ENCODE data around the gene TMEM150B. TPM values are rescaled to one million over a fixed set of nuclear protein-coding genes. Genes with fewer than 3 reads are reported as not detected.

TMEM150B gene
- polyA plus RNA-seq, 3 donors: 10.1 to 65.6 (median 11.2) TPM

DNA sequence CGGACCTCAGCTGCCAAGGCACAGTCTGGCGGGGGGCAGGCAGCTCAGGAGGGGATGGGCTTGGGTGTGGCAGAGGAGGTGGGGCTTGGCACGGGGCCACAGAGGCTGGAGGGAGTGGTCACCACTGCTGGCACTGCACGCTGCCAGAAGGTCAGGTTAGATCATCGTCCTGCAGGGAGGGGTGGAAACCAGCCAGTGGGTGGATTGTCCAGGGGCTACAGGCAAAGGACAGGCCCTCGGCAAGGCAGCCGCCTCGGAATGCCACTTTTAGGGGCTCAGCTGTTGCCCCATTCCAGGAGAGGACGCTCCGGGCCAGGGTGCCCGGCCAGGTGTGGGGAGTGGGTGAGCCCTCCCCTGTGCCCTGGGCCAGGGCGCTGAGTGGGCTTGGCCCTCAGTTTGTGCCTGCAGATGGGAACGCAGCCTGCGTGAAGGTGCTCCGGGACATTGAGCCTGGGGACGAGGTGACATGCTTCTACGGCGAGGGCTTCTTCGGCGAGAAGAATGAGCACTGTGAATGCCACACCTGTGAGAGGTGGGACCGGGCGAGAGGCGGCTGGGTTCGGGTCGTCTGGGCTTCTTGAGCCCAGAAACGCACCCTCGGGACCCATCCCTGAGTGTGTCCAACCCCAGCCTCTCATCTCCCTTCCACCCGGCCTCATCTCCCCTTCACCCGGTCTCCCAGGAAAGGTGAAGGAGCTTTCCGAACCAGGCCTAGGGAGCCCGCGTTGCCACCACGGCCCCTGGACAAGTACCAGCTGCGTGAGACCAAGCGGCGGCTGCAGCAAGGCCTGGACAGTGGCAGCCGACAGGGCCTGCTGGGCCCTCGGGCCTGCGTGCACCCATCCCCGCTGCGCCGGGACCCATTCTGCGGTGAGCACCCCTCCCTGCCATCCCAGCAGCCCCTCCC, 20.9 kb upstream of the TMEM150B start:
- H3K27ac ChIP-seq (ENCODE audit: low read depth in 1 of 2, low read length in 2 of 2): no peak overlapping the region
- H3K9ac ChIP-seq (ENCODE audit: insufficient read depth, low read length, poor library complexity, severe bottlenecking): no peak overlapping the region
- peaks cover 17 to 29% of the 10 kb centered on the region in 2 donors for H3K36me3 Mint-ChIP-seq
- H3K9me3 ChIP-seq (replicated peaks in 1 of 2; ENCODE audit: control insufficient read depth in 1 of 2, insufficient read depth in 1 of 2, low read length in 2 of 2): no peaks in the 10 kb centered on the region
- H3K27ac Mint-ChIP-seq: peak overlapping the region in 1 of 7 donors; percentile 50
- H4K20me1 ChIP-seq (ENCODE audit: insufficient read depth, low read length): peaks cover 7% of the 10 kb centered on the region
- TF ChIP-seq, protein P1, sequence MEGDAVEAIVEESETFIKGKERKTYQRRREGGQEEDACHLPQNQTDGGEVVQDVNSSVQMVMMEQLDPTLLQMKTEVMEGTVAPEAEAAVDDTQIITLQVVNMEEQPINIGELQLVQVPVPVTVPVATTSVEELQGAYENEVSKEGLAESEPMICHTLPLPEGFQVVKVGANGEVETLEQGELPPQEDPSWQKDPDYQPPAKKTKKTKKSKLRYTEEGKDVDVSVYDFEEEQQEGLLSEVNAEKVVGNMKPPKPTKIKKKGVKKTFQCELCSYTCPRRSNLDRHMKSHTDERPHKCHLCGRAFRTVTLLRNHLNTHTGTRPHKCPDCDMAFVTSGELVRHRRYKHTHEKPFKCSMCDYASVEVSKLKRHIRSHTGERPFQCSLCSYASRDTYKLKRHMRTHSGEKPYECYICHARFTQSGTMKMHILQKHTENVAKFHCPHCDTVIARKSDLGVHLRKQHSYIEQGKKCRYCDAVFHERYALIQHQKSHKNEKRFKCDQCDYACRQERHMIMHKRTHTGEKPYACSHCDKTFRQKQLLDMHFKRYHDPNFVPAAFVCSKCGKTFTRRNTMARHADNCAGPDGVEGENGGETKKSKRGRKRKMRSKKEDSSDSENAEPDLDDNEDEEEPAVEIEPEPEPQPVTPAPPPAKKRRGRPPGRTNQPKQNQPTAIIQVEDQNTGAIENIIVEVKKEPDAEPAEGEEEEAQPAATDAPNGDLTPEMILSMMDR (IDR thresholded peaks at IDR 0.05): no peak
- H3K27me3 ChIP-seq (ENCODE audit: control insufficient read depth in 2 of 2, insufficient read depth in 2 of 2, low read length in 2 of 2): no peaks in the 10 kb centered on the region
- H3K27me3 Mint-ChIP-seq (ENCODE audit: low read depth in 3 of 3): peaks cover 0 to 7% (median 4%) of the 10 kb centered on the region in 3 donors
- no peak for DNase-seq
- H2AFZ ChIP-seq (ENCODE audit: insufficient read depth, low read depth, low read length, poor library complexity, severe bottlenecking): no peak overlapping the region
- H3K9me3 Mint-ChIP-seq: no peaks in the 10 kb centered on the region
- H3K4me3 Mint-ChIP-seq: no peak overlapping the region
- peaks cover 9% of the 10 kb centered on the region for H3K4me1 Mint-ChIP-seq
- H3K4me3 ChIP-seq (replicated peaks in 1 of 3; ENCODE audit: low read depth in 2 of 3, low read length in 3 of 3): no peak overlapping the region
- no peak overlapping the region for H3K4me2 ChIP-seq (replicated peaks; ENCODE audit: extremely low read depth, low read length, poor library complexity, severe bottlenecking)
- intact Hi-C loops (cut with micrococcal nuclease): no loop called here
- H3K79me2 ChIP-seq (ENCODE audit: insufficient read depth, low read length): peaks cover under 1% of the 10 kb centered on the region
- WGBS (ENCODE audit: insufficient coverage): 95% methylated on average over 43 of the region's 43 CpGs
- peaks cover 11 to 15% of the 10 kb centered on the region in 2 donors for H3K36me3 ChIP-seq (replicated peaks in 1 of 2; ENCODE audit: control insufficient read depth in 1 of 2, insufficient read depth in 2 of 2, low read length in 2 of 2)
- peaks cover 8 to 11% of the 10 kb centered on the region in 2 donors for H3K4me1 ChIP-seq (ENCODE audit: control insufficient read depth in 1 of 2, insufficient read depth in 2 of 2, low read length in 2 of 2)

DNA sequence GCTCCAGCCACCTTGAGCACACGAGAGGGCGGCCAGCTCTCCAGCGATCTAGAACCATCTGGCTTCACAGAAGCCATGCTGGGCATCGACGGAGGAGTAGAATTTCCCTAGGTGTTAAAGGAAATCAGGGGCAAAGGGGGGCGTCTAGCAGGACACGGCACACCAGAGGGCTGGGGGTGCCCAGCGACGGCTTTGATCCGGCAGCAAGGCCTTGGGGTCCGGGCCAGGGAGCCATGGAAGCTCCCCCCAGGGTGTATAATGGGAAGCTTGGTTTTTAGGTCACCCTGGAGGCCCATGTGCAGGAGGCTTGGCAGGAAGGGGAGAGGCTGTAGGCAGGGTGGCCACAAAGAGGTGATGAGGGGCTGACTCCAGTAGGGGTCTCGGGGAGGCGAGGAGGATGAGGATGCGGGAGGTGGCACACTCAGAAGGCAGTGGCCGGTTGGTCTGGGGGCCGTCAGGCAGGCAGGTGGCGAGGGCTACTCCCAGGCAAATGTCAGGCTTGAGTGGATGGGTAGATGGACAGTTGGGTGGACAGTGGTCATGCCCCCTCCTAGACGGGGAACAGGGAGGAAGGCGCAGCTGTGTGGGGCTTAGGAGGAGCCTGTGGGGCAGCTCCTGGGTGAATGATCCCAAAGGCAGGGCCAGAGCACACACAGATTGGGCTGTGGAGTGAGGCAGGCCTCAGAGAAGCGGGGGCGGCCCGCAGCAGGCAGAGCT, 20.1 kb upstream of the TMEM150B start:
- peaks cover 11 to 15% of the 10 kb centered on the region in 2 donors for H3K36me3 ChIP-seq (replicated peaks in 1 of 2; ENCODE audit: control insufficient read depth in 1 of 2, insufficient read depth in 2 of 2, low read length in 2 of 2)
- Mint-ChIP-seq H3K36me3 (peaks cover 17 to 29% of the 10 kb centered on the region in 2 donors), H3K9me3 (no peaks in the 10 kb centered on the region), H3K27me3 (ENCODE audit: low read depth in 3 of 3) (peaks cover 0 to 2% (median 2%) of the 10 kb centered on the region in 3 donors), H3K4me3 (no peak overlapping the region), H3K27ac (peak overlapping the region in 2 of 7 donors; percentile 41 to 50), H3K4me1 (peaks cover 13% of the 10 kb centered on the region)
- no peak overlapping the region for H3K4me3 ChIP-seq (replicated peaks in 1 of 3; ENCODE audit: low read depth in 2 of 3, low read length in 3 of 3)
- no peak overlapping the region for H2AFZ ChIP-seq (ENCODE audit: insufficient read depth, low read depth, low read length, poor library complexity, severe bottlenecking)
- no peak overlapping the region for H3K4me2 ChIP-seq (replicated peaks; ENCODE audit: extremely low read depth, low read length, poor library complexity, severe bottlenecking)
- WGBS (ENCODE audit: insufficient coverage): 95% methylated on average over 21 of the region's 22 CpGs
- H3K27me3 ChIP-seq (ENCODE audit: control insufficient read depth in 2 of 2, insufficient read depth in 2 of 2, low read length in 2 of 2): no peaks in the 10 kb centered on the region
- TF ChIP-seq, protein P1 (IDR thresholded peaks at IDR 0.05): no peak
- intact Hi-C loops (cut with micrococcal nuclease): no loop called here
- DNase-seq: no peak
- no peaks in the 10 kb centered on the region for H3K9me3 ChIP-seq (replicated peaks in 1 of 2; ENCODE audit: control insufficient read depth in 1 of 2, insufficient read depth in 1 of 2, low read length in 2 of 2)
- H4K20me1 ChIP-seq (ENCODE audit: insufficient read depth, low read length): peaks cover 7% of the 10 kb centered on the region
- H3K4me1 ChIP-seq (ENCODE audit: control insufficient read depth in 1 of 2, insufficient read depth in 2 of 2, low read length in 2 of 2): peaks cover 16 to 19% of the 10 kb centered on the region in 2 donors
- H3K79me2 ChIP-seq (ENCODE audit: insufficient read depth, low read length): peaks cover 9% of the 10 kb centered on the region
- no peak overlapping the region for H3K9ac ChIP-seq (ENCODE audit: insufficient read depth, low read length, poor library complexity, severe bottlenecking)
- H3K27ac ChIP-seq (ENCODE audit: low read depth in 1 of 2, low read length in 2 of 2): no peak overlapping the region

All from CD14-positive monocyte (primary cell).